Suppressor macrophage treated with lipopolysaccharide for 4 hours (primary cell): ENCODE data around the gene PRR3.
A peak's percentile ranks its signal among the peaks of the same experiment; 100 is the strongest.

Experiments
- DNase-seq: peaks from one replicate; pipeline ENCODE4 v3.0.0-alpha.2; 2020

Gene PRR3

DNA sequence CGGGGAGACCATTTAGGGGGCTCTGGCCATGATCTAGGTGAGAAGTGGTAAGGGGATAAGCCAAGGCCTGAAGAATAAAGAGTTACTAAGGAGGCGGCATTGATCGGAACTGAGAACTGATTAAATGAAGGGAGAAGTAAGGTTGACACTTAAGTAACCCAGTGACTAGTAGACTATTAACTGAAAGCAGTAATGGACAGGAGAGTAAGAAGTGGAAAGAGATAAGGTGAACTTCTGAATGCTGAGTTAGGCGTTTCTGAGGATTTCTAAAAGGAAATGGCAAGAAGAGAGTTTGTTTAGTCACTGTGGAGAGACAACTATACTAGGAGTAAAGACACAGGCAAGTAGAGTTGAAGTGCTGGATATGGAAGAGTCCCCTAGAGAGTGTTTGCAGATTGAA, 16.0 kb downstream of the PRR3 start:
- DNase-seq = no peak

DNA sequence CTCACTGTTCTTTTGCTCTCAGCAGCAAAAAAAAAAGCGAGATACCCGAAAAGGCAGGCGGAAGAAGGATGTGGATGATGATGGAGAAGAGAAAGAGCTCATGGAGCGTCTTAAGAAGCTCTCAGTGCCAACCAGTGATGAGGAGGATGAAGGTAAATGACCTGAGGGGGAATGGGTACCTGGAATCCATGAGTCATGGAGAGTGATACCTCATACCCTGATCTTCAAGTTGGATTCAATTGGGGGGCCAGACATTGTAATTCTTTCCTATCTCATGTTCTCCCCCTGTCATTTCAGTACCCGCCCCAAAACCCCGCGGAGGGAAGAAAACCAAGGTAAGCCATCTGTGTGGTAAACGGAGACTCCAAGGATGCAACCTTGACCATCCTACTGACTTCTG, 21.0 kb downstream of the PRR3 start:
- no peak for DNase-seq

DNA sequence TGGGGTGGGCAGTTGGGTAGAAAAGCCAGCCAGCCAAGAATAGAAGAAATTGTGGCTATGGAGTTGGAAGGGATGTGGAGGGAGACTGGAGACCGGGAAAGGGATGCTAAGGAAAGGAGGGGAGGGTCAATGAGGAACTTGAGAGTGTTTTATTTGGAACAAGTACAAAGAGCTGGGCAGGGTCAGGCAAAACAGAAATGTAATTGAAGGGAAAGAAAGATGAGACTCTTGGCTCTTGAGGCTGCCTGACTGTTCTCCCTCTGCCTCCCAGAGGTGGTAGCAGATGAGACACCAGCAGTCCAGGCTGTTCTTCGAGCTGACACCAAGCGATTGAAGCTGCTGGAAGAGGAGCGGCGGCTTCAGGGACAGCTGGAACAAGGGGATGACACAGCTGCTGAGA, 26.8 kb downstream of the PRR3 start:
- no peak for DNase-seq

DNA sequence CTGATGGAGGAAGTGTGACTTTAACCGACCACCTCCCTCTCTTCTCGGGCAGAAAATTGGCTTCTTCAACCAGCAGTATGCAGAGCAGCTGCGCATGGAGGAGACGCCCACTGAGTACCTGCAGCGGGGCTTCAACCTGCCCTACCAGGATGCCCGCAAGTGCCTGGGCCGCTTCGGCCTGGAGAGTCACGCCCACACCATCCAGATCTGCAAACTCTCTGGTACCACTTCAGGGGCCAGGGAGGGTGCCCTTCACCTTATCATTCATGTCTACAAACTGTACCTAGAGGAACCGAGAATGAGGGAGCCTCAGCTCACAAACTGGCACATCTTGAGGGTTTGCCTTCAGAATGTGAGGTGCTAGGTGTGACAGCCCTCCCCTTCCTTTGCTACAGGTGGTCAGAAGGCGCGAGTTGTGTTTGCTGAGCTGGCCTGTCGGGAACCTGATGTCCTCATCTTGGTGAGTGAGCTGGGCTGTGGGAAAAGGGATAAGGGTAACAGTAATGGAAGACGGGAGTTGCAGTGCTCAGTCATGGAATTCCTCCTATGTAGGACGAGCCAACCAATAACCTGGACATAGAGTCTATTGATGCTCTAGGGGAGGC, 32.8 kb downstream of the PRR3 start:
- no peak for DNase-seq

DNA sequence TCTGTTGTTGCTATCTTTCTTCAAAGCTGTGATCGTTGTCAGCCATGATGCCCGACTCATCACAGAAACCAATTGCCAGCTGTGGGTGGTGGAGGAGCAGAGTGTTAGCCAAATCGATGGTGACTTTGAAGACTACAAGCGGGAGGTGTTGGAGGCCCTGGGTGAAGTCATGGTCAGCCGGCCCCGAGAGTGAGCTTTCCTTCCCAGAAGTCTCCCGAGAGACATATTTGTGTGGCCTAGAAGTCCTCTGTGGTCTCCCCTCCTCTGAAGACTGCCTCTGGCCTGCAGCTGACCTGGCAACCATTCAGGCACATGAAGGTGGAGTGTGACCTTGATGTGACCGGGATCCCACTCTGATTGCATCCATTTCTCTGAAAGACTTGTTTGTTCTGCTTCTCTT, 33.4 kb downstream of the PRR3 start:
- DNase-seq = no peak

DNA sequence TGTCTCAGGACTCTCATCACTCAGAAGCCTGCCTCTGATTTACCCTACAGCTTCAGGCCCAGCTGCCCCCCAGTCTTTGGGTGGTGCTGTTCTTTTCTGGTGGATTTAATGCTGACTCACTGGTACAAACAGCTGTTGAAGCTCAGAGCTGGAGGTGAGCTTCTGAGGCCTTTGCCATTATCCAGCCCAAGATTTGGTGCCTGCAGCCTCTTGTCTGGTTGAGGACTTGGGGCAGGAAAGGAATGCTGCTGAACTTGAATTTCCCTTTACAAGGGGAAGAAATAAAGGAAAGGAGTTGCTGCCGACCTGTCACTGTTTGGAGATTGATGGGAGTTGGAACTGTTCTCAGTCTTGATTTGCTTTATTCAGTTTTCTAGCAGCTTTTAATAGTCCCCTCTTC, 33.9 kb downstream of the PRR3 start:
- DNase-seq = no peak

DNA sequence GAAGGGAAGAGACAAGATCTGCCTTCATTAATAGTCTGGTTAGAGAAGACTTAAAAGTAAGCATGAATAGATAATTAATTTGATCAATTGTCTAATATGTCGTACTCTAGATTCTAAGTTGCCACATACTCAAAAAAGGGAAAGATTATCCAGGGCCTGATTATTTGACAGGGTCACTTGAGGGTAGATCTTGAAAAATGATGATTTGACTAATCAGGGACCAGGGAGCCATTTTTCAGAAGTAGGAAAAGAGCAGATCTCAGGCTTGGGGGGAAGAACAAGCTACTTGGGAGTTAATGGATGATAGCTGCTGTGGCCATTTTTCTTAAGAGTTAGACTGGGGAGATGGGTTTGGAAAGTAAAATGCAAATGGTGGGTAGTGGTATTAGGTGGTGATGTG, 35.2 kb downstream of the PRR3 start:
- no peak for DNase-seq

DNA sequence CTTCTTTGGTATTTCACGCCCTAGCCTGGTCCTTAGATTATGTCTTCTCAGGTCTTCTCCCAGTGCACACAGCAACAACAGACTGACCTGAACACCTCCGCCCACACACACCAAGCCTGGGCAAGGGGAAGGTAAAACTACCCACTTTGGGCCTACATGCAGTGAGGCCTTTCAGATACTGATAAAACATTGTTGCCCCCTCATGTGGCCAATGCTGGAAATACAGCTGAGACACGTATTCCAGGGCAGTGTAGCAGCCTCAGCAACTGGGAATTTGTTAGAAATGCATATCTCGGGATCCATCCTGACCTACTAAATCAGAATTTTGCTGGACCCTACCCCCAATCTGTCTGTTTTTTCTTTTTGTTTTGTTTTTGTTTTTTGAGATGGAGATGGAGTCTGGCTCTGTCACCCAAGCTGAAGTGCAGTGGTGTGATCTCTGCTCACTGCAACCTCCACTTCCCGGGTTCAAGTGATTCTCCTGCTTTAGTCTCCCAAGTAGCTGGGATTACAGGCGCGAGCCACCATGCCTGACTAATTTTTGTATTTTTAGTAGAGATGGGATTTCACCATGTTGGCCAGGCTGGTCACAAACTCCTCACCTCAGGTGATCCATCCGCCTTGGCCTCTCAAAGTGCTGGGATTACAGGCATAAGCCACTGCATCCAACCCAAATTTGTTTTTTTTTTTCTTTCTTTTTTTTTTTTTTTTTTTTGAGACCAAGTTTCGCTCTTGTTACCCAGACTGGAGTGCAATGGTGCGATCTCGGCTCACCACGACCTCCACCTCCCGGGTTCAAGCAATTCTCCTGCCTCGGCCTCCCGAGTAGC, 40.4 kb downstream of the PRR3 start:
- peak; percentile 85 for DNase-seq

DNA sequence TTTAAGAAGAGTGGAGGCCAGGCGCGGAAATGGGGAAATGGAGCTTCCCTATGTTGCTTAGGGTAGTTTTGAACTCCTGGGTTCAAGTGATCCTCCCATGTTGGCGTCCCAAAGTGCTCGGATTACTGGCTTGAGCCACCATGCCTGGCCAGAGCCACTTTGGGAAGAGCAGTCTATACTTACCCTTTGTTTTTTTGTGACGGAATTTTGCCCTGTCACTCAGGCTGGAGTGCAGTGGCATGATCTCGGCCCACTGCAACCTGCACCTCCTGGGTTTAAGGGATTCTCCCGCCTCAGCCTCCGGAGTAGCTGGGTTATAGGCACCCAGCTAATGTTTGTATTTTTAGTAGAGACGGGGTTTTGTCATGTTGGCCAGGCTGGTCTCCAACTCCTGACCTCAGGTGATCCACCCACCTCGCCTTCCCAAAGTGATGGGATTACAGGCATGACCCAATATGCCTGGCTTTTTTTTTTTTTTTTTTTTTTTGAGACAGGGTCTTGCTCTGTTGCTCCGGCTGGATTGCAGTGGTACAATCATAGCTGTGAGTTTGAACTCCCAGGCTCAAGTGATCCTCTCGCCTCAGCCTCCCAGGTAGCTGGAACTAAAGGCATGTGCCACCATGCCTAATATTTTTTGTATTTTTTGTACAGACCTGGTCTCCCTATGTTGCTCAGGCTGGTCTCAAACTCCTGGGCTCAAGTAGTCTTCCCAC, 42.0 kb downstream of the PRR3 start:
- DNase-seq = peak; percentile 4

DNA sequence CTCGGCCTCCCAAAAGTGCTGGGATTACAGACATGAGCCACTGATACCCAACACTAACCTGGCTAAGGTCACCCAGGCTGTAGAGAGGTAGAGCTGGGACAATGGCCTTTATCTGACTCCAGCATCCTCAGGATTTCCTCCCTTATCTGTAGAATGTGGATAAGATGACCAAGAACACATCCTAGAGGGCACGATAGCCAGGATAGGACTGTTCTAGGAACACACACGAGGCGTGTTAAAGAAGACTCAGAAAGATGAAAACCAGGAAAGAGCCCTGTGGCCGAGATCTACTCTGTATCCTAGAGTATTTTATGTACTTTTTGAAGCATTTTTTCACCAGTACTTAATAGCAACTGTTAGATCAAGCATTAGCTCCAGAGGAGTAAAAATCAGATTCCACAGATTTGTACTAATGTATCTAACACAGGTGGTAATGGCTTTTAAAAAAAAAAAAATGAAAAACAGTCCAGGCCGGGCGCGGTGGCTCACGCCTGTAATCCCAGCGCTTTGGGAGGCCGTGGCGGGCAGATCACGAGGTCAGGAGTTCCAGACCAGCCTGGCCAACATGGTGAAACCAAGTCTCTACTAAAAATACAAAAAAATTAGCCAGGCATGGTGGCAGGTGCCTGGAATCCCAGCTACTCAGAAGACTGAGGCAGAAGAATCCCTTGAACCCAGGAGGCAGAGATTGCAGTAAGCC, 42.7 kb downstream of the PRR3 start:
- no peak for DNase-seq

DNA sequence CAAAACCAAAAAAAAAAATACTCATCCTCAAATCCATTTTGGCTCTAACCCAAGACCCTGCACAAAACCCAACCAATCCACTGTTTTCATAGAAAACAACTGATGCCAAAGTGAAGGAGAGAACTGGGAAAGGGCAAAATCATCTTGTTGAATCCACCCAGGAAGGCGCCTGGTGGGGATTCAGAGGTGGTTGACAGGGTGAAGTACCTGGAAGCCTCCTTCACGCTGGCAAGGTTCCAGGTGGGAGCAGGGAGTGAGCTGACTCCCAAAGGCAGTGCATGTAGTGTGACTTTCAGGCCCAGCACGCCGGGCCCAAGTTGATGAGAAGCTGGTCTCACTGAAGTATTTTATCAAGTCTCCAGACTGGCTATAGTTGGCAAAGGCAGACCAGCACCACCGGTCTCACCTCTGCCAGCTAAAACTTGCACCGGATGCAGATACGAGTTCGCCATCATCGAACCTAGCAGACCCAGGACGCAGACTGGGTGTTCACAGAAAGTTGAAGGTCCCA, 43.4 kb downstream of the PRR3 start:
- no peak for DNase-seq

DNA sequence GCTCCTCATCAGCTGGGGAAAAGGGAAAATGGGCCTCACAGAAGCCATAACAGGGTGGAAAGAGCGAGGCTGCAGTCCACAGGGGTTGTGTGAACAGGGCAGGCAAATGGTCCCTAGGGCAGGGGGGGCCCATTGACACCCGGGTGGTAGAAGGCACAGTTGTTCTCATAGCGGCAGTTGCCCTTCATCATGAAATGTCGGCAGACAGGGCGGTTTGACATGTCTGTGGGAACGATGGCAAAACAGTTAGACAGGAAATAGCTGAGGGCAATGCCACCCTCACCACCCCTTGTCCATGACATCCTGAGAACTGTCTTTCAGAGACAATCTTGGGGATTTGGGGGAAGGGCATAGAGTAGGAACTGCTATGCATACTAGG, 44.3 kb downstream of the PRR3 start:
- DNase-seq = no peak

DNA sequence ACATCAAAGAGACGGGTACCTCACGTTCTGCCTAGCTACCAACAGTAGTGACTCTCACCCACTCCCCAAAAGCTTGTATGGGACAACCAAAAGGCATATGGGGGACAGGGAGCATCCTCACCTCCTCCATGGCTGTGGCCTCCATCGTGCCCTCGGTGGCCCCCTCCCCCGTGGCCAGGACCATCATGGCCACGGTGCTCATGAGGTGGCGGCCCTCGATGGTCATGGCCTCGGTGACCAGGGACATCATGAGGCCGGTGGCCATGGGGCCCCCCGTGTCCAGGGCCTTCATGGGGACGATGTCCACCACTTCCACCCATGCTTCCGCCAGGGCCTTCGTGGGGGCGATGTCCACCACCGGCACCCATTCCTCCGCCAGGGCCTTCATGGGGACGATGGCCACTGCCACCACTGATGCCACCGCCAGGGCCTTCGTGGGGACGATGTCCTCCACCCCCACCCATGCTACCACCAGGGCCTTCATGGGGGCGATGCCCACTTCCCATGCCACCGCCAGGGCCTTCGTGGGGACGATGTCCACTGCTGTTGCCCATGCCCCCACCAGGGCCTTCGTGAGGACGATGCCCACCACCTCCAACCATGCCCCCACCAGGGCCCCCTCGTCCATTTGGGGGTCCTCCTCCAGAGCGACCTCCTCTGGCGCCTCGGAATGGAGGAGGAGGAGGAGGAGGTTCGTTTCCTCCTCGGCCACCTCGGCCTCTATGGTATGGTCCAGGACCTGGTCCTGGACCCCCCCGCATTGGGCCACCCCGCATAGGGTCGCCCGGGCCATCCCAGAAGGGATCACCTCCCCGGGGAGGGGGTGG, 44.9 kb downstream of the PRR3 start:
- no peak for DNase-seq

DNA sequence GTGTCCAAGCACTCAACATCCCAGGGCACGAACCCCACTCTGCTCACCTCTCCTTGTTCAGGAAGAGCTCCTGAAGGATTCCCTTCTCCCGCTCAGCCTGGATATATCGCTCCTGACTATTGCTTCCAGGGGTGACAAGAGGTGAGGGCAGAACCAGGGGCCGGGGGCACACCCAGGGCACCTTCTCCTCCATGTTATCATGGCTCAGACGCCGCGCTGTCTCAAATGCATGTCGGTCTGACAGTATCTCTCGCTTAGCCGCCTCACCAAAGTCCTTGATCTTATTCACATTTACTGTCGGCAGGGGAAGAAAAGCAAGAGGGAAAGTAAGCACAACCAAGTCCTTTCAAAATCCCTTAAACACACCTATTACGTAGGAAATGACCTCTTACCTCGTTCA, 46.9 kb downstream of the PRR3 start:
- DNase-seq = no peak

DNA sequence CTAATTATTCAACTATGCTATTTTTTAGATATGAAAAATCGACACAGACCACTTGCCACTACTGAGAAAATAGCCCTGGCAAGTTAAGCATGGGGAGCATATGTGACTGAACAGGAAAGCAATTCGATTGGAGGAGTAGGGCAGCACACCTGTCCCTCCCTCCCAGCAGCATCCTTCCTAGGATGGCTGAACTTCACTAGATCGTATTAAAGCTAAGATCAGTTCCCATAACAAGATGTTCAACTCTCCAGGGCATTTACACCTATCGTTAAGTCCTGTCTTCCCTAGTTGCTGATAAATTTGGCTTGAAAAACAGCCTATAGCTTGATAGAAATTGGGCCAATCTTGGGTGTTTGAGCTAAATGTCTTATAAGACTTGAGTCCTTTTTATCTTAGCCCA, 53.0 kb downstream of the PRR3 start:
- DNase-seq = no peak

DNA sequence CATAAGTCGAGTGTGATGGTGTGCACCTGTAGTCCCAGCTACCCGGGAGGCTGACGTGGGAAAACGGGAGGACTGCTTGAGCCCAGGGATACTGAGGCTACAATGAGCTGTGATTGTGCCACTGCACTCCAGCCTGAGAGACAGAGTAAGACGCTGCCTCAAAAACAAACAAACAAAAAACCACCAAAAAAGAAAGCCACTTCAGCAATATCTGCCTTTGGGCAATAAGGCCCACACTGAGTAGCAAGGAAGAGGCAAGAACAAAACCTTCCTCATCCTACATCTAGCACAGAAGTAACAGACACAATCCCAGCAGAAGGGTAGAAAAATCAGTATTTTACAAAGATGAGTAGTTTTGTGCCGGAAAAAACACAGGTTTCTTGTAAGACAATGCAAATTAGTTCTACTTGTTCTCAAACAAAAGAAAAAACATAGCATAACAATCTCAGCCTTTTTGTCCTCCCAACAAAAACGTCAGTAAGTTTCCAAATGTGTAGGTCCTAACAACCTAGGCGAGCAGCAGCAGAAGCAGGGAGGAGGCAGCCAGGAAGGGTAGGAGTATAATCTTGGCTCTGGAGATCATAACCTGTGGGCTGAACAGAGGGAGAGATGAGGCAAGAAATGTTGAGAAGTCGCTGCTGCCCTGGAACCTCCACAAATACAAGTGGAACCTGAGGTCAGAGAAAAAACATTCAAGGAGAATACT, 54.2 kb downstream of the PRR3 start:
- no peak for DNase-seq

DNA sequence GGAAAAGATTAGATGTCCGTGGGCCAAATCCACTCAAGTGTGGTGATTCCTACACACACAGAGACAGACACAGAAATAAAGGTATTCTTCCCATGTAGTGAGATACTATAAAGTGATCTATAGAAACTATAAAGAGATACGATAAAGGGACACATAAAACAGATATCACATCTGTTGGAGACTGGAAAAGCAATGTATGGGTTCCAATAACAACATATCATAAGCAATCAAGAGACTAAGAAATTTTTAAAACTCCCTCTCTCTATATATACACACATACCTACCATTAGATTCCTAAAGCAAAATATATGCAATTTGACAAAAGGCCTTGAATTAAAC, 54.7 kb downstream of the PRR3 start:
- DNase-seq = no peak

DNA sequence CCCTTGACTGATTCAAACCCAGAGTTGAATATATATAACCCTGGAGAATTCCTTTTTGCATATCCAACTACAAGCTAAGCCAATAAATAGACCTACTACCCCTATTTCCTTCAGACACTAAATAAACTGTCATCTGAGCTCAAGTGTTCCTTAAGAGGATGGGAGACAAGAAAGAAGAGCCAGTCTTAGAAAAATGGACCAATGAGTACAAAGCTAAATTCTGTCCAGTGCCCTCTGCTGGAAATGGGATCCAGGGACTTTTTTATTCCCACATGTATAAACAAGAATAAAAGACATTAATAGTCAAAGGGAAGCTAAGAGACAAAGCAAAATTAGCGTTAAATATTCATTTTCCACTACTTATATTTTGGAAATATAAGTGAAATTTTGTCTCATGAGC, 55.1 kb downstream of the PRR3 start:
- DNase-seq = no peak

DNA sequence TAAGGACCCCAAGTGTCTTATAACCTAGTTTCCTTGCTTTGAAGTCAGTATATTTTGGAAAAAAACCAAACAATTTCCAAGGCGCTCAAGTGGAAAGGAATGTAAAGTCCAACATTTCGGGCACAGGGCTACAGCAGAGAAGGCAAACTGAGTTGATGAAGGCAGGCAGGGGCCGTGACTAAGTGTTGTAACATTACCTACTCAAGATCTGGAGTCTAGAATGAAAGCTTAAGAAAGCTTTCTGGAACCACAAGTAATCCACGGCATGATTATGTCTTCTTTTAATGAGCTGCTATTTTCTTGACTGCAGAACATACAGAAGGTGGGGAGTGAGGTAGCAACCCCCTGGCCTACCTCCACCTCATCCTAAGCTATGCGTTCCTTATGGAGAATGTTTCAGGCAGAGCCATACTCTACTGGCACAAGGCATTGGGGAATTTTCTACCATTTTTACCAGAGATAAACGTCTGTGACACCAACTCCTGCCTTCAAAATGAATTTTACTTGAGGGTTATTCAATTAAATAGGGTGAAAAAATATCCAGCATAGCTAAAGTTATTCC, 55.7 kb downstream of the PRR3 start:
- DNase-seq = no peak
